Upper lobe of left lung (tissue), 4 donors: ENCODE results near the gene ZDHHC9.

Experiments
- POLR2AphosphoS5 ChIP-seq, 2 donors: sonication (generic); formaldehyde crosslinking; IDR thresholded peaks; one replicate each; pipeline ENCODE4 v1.5.1; 2017; ENCODE audit warnings: antibody characterized with exemption in 2 of 2
- TF ChIP-seq, protein P1 (sequence below), 6 experiments: fragments of 450-650 bp in 4 of 6; fragments of 200-600 bp in 2 of 6; sonication (generic) in 2 of 6; IDR thresholded peaks; one replicate each; pipeline ENCODE4 v1.5.1; 2016 to 2019; ENCODE audit warnings: antibody characterized with exemption in 6 of 6

DNA sequence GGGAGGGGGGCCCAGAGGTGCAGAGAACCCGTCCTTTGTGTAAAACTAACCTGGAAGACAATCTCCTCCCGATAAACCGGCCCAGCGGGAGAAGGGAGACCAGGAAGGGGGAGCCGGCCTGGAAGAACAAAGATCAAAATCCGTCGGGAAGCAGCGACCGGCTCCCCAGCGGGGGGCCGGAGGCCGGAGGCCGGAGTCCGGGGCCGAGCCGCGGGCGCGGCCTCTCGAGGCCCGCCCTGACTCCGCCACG lies 552 bp downstream of the ZDHHC9 start:
- TF ChIP-seq, protein P1, sequence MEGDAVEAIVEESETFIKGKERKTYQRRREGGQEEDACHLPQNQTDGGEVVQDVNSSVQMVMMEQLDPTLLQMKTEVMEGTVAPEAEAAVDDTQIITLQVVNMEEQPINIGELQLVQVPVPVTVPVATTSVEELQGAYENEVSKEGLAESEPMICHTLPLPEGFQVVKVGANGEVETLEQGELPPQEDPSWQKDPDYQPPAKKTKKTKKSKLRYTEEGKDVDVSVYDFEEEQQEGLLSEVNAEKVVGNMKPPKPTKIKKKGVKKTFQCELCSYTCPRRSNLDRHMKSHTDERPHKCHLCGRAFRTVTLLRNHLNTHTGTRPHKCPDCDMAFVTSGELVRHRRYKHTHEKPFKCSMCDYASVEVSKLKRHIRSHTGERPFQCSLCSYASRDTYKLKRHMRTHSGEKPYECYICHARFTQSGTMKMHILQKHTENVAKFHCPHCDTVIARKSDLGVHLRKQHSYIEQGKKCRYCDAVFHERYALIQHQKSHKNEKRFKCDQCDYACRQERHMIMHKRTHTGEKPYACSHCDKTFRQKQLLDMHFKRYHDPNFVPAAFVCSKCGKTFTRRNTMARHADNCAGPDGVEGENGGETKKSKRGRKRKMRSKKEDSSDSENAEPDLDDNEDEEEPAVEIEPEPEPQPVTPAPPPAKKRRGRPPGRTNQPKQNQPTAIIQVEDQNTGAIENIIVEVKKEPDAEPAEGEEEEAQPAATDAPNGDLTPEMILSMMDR (IDR thresholded peaks at IDR 0.05): no peak
- TF ChIP-seq POLR2AphosphoS5 (IDR thresholded peaks at IDR 0.05): no peak
